Activated CD4-positive, CD25-positive, alpha-beta regulatory T cell (primary cell): ENCODE data around the gene SLC26A8.
A peak's percentile ranks its signal among the peaks of the same experiment; 100 is the strongest.
"Not testable (repeated sequence)": the region's sequence is repeated elsewhere in the genome, so short reads cannot be mapped to it uniquely, and the experiment has no call there.

Experiments
- DNase-seq, 4 experiments: peaks; one replicate each; lab custom pipeline; 2025; lab: John Stamatoyannopoulos, UW

Gene SLC26A8

DNA sequence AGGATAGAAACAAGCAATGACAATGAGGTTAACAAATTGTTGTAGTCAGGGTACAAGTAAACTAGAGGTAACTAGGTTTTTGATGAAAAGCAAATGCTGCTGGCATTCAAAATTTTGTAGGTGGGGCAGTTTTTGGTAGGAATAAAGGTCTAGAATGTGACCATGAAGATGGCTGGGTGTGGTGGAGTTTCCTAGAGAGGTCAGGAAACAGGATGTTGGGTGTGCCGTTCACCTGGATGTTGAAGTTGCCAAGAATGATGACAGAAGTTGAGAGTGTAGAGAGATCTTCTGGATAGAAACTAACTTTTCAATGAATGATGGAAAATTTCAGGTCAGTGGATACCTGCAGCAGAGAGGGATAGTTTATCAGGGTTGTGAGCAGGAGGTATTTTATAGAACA is 25.9 kb upstream of the SLC26A8 start:
- DNase-seq: no peak

DNA sequence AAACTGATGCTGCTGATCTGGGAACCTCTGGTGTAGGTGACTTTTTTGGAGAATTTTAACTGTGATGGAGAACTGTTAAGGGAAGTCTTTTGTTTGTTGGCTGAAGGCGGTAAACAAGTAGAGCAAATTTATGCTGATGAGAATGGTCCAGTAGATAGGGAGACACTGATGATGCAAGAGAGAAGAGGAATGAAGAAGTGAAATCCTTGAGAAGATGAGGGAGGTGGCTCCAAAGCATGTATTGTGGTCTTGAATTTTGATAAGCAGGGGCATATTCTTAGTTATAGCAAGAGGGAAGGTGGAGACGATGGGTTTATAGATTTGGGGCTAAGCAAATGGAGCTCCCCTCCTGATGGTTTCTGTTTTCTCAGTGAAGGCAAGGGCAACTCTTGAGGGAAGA is 25.1 kb upstream of the SLC26A8 start:
- DNase-seq: no peak

DNA sequence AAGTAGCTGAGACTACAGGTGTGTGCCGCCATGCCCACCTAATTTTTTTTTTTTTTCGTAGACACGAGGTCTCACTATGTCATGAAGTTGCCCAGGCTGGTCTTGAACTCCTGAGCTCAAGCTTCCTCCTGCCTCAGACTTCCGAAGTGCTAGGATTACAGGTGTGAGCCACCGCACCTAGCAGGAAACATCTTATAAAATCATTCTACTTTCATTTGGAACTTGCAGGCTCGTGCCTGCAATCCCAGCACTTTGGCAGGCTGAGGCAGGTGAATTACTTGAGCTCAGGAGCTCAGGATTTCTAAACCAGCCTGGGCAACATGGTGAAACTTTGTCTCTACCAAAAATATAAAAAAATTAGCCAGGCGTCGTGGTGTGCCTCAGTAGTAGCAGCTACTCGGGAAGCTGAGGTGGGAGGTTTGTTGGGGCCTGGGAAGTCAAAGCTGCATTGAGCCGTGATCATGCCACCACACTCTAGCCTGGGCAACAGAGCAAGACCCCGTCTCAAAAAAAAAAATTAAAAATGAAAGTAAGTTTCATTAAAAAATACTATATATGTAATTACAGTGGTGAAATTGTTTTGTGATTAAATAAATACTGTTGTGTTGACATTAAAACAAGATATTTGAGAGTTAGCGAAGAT is 18.3 kb upstream of the SLC26A8 start:
- DNase-seq: no peak

DNA sequence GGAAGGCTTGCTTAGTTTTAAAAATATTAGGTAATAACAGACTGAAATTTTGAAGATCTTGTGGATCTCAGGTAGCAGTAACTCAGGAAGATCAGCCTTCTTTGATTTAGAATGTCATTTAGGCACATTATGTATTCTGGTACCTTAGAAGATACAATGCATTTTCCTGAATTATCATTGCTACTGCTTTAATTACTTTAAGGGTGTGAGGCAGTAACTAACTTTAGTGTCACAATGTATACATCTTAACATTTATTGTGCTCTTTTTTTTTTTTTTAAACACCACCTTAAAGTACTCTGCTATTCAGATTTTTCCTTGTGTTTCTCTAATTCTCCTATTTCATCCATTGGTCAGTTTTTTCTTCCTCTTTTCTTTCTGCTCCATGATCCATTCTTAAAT is 16.5 kb upstream of the SLC26A8 start:
- DNase-seq: no peak

DNA sequence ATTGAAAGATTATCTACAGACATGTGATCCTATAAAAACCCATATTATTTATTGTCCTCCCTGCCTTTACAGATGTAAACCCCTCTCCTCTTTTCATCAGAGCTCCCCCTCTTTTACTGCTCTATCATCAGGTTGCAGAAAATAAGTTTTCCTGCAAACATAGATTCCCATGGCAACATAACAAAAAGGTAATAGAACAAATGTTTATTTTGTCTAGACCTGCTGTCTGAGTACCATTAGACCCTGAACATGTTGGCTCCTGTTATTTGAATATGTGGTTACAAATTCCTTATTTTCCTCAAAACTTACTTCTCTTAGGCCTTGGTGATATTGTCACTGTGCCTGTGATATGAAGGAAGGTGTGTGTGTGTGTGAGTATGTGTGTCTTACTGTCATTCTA is 14.7 kb upstream of the SLC26A8 start:
- DNase-seq: no peak

DNA sequence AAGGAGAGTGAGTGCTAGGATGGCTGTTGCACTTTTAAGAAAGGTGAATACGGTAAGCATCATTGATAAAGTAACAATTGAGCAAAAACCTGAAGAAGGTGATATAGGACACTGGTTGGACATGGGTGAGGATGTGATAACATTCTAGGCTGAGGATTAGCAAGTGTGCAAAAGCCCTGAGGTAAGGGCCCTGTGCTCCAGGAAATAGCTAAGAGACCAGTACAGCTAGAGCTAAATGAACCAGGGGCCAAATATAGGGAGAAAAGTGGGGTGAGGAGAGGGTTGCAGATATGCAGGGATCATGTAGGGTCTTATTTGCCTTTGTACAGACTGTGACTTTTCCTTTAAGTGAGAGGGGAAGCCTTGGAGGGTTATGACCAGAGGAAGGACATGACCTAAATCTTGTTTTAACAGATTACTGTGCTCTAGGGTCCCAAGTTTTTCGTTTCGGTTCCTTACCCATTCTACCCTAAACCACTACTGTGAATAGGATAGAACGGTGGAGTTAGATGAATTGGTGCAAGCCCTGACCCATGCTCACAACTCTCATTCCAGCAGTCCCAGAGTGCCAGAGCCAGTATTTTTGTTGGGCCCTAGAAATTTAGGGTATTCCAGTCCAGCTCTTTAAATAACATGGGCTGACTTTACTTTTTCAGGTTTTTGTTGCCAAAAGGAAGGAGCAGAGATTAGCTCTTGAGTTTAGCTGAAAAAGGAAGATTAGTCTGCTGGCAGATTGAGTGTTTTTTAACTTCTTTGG is 13.9 kb upstream of the SLC26A8 start:
- DNase-seq: no peak

DNA sequence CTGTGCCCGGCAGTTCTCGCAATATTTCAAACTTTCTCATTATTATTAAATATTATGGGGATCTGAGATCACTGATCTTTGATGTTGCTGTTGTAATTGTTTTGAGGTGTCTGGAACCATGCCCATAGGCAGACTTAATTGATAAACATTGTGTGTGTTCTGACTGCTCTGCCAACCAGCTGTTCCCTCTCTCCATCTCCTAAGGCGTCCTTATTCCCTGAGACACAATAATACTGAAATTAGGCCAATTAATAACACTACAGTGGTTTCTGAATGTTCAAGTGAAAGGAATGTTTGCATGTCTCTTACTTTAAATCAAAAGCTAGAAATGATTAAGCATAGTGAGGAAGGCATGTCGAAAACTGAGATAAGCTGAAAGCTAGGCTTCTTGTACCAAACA is 10.8 kb upstream of the SLC26A8 start:
- no peak for DNase-seq

DNA sequence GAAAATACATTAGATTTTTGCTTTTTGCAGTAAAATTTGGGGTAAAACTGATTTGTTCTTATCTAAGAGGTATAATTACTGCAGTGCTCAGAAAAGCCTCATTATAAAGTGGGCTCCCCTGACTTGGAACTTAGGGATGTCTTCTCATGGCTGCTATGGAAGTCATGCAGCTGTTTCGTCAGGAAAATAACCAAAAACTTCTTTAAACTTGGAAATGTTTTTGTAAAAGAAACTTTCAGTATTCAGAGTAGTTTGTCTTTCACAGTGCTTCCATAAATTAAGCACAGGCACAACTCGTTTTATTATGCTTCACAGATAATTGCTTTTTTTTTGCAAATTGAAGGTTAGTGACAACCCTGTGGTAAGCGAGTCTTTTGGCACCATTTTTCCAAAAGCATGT is 10.0 kb upstream of the SLC26A8 start:
- no peak for DNase-seq

DNA sequence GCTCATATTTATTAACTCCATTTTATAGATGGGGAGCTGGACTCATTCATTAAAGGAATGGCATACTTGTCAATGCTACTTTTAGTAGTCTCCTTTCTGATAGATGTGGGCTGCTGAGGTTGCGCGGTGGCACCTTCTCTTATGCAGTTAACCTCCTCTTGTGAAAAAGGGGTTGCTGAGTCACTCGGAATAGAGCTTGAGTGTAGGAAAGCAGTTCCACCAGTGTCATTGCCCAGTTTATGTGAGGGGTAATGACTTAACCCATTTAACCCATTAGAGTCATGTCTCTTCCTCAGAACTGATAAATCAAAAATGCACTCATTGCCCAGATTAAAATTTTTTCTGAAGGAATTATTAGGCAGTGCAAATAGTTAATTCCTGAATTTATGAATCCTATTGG is 9.5 kb upstream of the SLC26A8 start:
- no peak for DNase-seq

DNA sequence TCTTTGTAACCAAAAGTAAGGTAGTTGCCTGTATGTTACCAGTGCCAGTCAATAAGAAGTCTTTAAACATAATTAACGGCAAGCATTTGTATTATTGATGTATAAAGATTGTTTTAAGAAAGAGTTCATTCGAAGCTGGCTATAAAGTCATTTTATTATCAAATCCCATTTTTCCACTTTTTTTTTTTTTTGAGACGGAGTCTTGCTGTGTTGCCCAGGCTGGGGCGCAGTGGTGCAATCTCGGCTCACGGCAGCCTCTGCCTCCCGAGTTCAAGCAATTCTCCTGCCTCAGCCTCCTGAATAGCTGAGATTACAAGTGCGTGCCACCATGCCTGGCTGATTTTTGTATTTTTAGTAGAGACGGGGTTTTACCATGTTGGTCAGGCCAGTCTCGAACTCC is 8.7 kb upstream of the SLC26A8 start:
- not testable (repeated sequence) for DNase-seq

DNA sequence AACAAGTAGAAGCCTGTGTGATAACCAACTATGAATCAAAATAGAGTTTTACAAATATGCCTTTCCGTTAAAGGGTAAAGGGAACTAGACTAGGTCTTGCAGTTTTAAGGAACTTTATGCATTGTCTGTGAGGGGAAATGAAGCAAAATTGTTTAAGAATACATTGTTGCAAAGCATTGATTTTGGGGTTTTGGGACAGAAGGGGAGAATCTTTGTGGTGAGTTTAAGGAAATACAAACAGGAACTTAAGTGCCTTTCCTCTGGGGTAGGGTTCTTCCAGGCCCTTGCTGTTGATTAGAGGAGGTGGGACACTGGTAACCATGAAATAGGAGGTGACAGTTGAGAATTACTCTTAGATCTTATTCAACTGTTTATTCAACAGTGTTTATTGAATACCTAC is 7.8 kb upstream of the SLC26A8 start:
- no peak for DNase-seq

DNA sequence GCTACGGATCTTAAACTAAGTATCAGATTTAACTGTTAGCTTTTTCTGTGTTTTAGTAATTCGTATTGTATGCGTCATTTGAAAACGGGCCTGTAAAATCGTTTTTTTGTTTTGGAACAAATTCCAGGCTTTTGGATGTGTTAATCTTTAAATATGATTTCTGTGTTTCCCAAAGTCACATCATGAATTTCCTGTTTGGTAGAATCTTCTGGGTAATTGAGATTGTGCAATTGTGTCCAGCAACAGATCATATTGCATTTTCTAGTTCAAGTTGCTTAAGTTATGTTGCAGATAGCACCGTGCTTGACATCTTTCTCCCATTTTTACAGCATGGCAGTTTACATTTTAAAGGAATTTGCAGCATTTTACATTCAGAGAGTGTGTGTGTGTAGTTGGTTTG is 5.0 kb upstream of the SLC26A8 start:
- DNase-seq: no peak

DNA sequence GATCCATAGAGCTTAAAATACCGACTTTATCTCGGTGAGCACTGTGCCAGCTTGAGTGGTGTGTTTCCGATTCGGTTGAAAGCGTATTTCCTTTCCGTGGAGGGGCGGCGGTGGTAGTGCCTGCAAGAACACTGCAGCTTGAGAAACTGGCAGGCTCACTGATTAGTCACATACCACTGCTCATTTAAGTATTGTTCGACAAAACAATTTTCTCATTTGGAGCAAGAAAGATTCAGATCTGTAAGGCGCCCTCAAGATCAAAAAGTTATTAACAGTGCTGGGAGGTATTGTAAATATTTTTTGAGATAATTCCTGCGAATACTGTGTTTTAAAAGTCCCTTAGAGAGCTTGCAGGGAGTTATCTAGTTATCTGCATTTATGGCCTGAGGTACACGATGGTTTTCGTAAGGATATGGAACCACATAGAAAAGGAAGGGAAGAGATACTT is 4.5 kb upstream of the SLC26A8 start:
- DNase-seq: peak; percentile 38 to 51 (median 46)

DNA sequence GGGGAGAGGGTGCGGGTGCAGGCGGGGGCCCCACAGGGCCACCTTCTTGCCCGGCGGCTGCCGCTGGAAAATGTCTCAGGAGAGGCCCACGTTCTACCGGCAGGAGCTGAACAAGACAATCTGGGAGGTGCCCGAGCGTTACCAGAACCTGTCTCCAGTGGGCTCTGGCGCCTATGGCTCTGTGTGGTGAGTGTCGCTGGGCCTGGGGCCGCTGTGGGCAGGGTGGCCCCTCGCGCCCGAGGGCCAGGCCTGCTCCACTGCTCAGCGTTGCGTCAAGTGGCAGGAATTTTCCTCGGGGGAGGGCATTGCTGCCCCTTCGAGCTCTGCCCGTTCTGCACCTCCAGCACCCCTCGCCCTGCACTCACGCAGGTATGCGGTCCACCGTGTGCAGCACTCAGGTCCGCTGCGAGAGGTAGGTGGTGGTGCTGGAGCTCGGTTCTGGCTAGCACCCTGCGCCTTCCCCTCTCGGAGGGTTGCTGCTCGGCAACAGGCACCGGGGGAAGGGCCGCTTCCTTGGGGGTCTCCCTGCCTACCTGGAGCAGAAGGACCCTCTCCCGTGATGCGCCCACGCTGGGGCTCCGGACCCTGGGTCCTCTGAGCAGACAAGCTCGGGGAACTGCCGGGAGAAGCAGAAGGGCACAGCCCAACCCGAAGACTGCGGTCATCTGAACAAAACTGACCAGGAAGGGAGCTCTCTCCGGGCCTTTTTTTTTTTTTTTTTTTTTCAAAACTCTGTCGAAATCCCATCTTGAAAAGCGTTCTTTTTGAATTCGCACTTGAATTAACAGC is 3.8 kb upstream of the SLC26A8 start:
- peak; percentile 25 to 40 (median 36) for DNase-seq

DNA sequence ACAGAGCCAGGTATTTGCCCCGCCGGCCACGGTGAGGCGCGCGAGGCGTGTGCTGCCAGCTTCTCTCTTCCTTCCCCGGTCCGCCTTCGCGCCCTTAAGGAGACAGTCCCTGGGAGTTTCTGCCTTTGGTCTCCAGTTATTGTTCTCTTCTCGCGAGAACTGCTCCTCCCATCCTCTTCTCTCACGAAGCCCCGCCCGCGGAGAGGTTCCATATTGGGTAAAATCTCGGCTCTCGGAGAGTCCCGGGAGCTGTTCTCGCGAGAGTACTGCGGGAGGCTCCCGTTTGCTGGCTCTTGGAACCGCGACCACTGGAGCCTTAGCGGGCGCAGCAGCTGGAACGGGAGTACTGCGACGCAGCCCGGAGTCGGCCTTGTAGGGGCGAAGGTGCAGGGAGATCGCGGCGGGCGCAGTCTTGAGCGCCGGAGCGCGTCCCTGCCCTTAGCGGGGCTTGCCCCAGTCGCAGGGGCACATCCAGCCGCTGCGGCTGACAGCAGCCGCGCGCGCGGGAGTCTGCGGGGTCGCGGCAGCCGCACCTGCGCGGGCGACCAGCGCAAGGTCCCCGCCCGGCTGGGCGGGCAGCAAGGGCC is 3.2 kb upstream of the SLC26A8 start, which contains the start of gene MAPK14:
Gene MAPK14, plus strand, starts transcription at position 308 of the 587 bp plus-strand sequence. CDS start 350 bp downstream, outside the sequence.
- DNase-seq: peak; percentile 94 to 98 (median 96)

DNA sequence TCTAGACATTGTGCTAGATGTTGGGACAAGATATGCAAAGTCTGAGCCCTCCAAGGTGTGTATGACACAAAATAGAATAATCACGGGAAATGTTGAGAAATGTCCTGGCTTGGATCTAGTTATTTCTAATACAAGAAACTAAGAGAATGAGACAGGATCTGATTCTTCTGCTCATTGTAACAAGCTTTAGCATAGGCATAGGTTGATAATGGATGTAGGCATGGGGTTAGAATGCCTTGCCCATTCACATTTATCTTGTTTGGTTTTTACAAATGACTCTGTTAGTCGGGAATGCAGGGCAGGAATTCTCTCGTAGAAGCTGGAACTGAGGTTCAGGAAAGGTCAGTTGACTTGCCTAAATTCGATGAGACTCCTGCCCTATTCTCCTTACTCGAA is 1.5 kb upstream of the SLC26A8 start:
- no peak for DNase-seq

DNA sequence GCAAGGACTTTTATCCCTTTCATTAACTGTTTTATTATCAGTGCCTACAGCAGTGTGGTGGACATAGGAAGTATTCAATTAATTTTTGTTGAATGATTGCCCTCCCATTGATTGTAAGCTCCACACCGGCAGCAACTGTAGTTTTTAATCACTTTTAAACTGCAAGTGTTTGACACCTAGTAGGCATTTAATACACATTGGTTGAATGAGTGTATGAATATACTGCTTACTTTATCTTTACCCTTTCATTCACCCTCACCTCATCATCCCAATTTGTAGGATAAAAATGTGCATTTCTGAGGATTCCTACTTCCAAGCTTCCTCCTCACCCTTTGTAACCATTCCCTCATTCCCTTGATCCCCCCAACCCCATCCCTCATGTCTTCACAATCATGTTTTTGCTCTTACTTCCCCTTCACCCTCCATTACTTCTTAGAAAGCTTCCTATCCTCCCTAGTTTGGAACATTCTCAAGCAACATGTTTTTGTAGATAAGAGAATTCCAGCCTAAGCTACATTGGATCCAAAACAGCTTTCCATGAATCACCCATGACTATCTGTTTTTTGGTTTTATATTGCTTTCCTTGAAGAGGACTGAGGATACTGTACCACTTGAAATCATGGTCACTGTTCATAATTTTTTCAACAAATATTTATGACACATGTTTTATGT is 955 bp upstream of the SLC26A8 start:
- no peak for DNase-seq

DNA sequence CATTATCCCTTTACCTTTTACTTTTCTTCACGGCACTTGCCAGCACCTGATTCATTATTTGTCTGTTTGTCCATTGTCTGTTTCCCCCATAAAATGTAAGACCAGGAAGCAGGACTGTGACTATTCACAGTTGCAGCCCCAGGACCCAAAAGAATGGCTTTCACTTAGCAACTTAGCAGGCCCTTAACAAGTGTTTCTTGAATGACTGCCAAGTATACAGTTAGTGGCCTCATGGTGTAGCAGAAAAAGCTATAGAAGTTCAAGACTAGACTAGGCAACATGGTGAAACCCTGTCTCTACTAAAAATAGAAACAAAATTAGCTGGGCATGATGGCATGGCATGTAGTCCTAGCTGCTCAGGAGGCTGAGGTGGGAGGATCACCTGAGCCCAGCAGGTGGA is 4.3 kb downstream of the SLC26A8 start:
- no peak for DNase-seq

DNA sequence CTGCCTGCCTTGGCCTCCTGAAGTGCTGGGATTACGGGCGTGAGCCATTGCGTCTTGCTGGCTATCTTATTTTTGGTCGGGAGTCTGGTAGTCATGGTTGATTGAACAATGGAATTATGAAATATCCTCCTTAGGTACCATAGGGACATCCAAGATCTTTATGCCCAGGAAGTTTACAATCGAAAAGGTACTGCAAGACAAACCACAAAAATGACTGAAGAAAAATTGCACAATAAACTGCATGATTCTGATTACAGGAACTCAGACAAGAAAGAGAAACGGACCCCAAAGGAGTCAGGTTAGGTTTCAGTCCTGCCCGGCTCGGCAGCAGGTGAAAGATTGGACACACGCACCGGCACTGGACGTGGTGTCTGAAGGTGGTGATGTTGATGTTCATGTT is 5.3 kb downstream of the SLC26A8 start:
- DNase-seq: no peak

DNA sequence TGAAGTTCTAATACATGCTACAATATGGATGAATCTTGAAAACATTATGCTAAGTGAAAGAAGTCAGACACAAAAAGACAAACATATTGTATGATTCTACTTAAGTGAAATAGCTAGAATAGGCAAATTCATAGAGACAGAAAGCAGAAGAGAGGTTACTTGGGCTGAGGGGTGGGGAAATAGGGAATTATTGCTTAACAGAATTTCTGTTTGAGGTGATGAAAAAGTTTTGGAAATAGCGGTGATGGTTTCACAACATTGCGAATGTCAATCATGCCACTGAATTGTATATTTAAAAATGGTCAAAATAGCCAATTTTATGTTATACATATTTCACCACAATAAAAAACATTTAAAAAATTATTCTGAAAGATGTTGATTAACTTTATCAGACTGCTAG is 6.1 kb downstream of the SLC26A8 start:
- no peak for DNase-seq

DNA sequence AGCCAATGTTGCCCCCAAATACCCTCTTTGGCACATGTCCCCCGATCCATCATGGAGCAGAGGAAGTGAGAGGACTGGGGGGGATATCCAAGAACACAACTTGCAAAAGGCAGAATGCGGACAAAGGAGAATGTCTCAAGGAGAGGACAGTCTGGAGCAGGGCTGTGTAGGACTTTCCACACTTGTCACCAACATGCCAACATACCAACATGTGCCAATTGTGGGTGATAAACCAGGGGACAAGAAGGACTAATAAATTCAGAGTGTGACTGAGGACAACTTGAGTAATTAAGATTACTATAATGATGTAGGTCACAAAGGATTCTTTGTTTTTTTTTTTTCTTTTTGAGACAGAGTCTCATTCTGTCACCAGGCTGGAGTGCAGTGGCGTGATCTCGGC is 8.8 kb downstream of the SLC26A8 start:
- DNase-seq: no peak

DNA sequence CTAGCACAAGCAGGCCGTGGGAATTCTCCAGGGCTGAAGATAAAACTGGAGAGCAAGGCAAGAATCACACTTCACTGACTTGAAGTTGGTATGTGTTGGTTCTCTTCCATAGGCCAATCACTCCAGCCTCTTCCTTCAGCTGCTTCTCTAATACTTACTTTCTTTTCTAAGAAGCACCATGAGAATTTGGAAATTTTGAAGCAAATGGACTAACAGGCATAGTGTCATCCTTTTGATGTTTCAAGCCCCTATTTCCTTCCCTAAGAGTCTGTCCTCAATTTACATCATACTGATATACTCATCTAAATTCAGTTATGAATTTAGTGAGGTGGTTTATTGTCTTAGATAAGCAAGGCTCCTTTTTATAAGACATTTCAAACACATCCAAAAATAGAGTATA is 24.0 kb downstream of the SLC26A8 start:
- no peak for DNase-seq
